ENCODE measurements around the gene OCA2.

The OCA2 gene

DNA sequence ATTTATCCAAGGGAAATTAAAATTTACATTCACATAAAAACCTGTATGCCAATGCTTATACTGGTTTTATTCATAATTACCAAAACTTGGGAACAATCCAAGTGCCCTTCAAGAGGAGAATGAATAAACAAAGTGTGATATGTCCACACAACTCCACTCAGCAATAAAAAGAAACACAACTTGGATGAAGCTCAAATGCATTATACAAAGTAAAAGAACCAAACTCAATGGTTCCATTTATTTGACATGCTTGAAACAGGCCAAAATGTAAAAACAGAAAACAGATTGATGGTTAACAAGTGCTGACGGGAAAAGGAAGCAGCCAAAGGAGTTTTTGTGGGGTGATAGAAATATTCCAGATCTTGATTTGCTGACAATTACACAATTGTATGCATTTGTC is 23.5 kb downstream of the OCA2 start:
- DNase-seq, result no peak

DNA sequence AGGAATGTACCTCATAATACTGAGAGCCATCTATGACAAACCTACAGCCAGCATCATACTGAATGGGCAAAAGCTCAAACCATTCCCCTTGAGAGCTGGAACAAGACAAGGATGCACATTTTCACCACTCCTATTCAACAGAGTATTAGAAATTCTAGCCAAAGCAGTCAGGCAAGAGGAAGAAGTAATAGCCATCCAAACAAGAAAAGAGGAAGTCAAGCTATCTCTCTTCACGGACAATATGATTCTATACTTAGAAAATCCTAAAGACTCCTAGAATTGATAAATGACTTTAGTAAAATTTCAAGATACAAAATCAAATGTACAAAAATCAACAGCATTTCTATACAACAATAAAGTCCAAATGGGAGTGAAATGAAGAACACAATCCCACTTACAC is 30.2 kb downstream of the OCA2 start:
- DNase-seq, result no peak

DNA sequence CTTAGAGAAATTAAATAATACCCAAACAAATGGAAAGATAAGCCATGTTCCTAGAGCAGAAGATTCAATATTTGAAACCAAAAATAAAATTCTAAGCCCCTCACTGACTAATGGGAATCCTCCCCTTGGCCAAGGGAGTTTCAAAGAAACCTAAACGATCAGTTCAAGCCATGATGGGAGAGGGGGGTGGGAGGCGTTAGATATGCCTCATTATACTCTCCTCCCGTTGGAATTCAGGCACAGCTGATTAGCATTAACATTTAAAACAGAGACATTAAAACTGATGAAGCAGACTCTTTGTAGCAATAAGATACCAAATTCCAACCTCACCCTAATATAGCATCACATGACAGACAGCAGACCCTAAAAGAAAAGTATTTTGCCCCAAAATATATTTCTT is 32.9 kb downstream of the OCA2 start:
- DNase-seq, result no peak

DNA sequence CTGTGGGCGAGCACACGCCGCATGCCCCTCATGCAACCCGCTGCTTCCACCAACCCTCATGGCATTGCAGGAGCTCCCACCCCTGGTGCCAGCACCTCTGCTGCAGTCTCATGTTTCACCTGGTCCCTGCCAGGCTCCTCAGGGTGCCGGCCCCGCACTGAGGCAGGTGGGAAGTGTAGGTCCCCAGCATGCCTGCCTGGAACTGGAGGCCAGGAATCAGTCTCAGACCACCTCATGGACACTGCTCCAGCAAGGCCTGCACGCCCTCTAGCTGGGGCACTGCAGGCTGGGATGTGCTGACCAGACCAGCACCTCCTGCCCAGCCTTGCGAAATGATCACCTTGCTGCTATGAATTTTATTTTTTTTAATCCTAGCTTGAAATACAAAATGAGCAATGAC is 39.1 kb downstream of the OCA2 start:
- no peak for DNase-seq

DNA sequence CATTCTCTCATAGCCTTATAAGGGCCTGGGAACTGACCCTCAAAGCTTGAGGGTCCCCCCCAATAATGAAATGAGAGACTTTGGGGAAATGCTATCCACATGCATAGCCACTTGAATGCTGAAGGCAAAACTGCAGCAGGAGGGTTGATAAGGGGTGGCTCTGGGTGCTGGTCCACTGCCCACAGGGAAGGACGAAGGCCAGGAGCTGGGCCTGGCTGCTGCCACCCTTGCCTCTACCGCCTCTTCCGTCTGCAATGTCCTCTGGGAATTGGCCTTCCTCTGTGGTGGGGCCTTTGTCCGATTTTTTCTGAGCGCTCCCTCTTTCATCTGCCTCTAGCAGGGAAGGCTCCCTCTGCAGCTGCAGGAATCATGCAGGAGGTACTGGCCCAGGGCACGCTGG is 41.0 kb downstream of the OCA2 start:
- DNase-seq, result no peak

DNA sequence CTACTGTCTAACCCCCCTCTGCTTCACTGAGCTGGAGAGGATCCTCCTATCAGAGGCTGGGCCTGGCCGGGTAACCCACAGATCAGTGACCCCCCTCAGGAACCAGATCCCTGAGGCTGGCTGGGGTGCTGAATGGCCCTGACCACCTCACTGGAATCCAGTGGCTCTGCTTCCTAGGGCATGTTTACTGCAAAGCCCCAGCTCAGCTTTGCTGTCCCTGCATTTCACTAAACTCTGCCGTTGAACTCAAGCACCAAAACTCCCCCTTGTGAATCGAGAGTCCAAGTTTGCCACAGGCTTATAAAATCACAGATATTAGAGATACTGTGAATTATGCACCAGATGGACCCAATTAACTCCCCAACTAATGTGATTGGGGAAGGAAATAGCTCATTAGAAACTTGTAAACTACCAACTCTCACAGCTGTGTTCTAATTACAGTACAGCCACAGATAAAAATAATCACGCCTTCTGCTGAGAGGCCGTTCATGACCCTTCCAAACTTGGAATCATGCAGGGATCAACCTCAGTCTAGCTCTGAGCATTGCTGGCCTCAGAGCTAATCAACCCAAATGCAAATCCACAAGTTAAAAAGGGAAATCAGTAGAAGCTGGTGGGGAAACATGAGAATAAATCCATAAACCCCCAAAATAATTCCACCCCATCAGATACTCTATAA is 47.0 kb downstream of the OCA2 start:
- no peak for DNase-seq

DNA sequence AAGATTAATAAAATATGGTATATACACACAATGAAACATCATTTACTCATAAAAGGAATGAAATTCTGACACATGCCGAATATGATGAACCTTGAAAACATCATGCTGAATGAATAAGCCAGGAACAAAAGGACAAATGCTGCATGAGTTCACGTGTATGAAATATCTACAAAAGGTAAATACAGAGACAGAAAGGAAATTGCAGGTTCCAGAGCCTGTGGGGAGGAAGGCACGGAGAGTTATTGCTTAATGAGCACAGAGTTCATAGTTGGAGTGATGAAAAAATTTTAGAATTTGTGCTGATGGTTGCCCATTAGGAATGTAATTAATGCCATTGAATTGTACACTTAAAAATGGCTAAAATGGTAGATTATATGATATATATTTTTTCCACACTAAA is 49.5 kb downstream of the OCA2 start:
- DNase-seq, result no peak

DNA sequence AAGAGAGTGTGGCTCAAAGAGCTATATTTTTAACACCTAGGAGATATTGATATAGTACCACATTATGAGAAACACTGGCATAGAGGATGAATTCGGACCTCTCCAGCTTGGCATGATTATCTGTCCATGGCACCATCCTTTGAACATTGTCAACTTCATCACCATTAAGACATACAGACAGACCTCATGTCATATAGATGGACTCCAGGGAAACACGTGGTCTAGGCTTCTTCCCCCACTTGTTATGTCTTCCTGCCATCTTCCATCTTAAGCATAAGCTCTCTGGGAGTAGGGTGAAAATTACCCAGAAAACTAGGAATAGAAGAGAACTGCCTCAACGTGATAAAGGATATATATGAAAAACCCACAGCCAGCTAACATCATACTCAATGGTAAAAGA is 51.8 kb downstream of the OCA2 start:
- DNase-seq, result no peak

DNA sequence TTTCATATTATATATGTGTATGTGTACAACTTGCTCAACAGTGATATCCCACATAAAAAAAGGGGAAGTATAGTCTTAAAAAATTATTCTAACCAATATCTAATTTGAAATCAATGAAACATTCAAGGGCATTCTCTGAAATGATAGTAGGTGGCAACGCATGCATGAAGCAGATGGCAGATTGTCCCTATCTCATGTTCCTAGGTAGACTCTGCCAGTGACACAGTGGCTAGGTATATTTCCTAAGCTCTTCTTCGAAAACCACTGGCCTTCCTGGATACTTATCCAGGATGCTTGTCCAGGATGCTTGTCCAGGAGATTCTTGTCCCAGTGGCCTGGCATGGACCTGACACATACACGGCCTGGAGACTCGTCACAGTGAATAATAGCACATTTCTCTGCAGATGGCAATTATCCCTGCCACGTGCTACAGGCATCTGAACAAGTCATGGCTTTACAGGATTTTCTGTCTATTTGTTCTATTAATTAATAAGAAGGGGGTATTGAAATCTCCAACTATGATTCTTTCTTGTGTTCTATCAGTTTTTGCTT is 54.9 kb downstream of the OCA2 start:
- DNase-seq, result no peak

DNA sequence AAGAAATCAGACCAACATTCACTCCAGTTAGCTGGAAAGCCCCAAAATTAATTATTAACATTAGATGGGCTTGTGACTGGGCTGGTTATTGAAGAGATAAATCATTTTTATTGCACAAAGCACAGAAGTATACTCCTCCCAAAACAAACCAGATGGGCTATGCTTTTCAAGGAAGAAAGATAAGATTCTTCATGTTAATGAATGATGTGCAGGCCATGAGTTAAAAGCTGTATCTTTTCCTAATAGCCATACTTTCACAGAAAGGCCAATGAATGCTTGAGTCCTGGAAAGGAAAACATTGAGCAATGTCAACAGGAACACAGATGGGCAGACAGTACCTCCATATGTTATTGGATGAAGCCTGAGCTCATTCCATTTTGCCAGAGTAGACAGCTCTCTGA is 55.4 kb downstream of the OCA2 start:
- DNase-seq, result no peak

DNA sequence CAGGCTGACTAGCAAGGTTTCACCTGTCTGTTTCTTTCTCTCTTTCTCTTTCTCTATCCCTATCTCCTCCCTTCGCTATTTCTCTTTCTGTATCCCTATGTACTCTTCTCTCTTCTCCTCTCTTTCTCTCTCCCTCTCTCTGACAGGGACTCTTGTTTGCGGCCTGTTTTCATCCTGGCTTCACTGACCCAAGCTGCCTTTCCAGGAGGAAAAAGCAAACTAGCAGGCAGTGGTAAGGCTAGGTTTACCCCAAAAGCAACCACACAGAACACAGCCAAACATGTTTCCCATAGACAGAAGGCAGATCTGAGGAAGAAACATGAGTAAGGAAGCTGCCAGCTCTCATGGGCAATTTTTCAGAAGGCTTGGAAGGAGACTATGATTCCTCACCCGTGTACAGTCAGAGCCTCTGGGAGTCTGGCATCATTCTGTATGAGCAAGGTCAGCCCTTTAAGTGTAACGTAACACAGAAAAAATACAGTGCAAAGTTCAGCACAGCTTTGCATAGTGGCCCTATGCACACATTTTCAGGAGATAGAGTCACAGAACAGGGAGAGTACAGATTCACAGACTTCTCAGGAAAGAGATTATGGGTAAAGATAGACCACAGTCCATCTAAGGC is 61.0 kb downstream of the OCA2 start:
- DNase-seq, result no peak

DNA sequence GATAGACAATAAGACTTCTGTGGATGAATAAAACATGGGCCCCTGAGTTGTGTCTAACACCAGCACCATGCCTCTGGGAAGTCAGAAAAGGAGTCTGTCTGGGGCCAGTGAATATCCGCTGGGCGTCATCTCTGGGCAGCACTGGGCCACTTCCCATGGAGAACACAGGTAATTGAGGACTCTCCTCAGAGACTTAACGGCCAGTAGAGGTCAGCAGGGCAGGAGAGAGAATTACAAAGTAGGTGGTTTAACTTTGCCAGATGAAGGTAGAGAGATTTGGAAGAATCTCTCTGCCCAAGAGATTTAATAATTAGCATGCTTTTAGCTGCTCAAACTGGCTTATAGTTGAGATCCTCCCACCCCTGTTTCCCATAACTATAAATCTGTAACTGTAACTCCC is 65.7 kb downstream of the OCA2 start:
- no peak for DNase-seq

DNA sequence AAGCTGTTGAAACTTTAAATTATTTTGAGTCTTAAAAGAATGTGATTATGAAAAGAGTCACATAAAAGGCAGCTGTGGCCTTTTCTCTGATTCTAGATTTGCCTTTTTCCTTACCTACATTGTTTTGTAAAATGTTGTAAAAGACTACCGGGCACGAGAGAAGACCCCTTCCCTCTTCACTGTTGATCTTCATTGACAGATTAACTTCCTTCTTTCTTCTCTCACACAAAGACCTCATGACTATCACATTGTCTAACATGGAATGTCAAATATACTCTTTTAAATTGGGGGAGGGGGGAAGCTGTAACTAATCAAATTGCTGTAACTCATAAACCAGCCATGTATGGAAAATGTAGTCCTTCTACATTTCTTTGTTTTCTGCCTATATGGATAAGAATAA is 68.3 kb downstream of the OCA2 start:
- DNase-seq, result no peak

DNA sequence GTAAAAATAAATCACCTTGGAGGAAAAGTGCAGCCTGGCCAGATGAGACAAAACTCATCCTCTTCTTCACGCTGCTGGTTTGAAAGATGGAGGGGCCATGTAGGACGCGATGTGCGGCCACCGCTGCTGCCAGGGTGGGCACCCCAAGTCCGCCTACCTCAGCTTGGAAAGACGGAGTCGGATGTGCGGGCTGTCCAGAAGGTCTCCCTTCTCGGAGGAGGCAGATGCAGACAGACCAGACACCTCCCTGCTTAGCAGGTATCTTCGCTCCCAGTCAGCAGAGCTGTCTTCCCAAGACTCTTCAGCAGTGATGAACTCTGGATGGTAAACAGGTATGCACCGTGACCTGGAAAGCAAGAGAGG is 71.4 kb downstream of the OCA2 start:
- DNase-seq, result no peak

DNA sequence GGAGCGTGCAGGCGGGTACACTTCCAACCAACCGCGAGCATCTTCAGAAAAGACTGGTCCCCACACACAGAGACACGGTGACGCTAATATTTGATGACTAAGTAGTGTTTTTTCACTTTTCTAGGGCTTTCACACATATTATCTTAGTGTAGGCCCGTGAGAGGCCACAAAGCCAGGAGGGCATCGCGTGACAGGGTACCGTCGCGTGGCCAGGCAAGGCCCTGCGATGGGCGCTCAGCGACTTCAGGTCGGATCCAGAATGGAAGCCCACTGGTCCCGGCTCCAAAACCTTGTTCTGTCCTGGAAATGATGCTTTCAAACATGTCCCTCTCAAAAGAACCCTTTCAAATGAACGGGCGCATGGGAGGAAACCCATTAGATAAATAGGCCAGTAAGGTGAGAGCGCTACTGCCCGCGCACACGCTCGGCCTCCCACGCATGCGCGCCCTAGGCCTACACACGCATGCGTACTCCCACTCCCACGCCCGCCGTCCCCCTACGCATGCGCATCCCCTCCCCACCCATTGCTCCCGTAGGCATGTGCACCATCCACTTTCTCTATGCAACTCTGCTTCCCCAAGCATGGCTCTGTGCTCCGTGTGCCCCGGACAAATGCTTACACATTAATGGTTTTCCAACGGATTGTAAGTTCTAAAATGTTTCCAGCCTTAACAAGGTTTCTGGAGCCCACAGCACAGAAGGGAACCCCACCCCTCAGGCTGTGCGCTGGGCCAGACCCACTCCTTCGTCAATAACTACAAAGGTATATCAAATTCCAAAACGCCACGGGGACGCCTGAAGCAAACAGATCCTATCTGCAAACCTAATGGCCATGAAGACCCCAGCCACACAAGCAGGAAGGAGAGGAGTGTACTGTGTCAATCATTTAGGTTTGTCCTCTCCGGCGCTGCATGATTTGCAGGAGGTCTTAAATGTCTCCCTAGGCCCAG is 72.1 kb downstream of the OCA2 start:
- no peak for DNase-seq

DNA sequence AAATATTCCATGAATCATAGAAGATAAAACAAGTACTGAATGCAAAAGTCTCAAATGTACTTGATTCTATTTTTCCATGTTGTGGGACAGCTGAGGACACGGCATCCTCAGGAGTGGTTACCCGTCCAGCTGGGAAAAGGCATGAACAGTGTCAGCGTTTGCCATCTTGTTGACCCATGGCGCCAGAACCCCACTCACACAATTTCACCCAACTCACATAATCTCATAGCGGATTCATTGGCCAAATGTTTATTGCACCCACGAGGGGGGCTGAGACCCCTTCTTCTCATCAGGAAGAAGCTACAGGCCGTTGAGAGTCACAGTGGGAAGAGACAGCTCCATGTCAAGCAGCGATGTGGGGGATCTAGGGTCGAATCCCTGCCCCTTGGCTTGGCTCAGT is 72.9 kb downstream of the OCA2 start:
- no peak for DNase-seq

DNA sequence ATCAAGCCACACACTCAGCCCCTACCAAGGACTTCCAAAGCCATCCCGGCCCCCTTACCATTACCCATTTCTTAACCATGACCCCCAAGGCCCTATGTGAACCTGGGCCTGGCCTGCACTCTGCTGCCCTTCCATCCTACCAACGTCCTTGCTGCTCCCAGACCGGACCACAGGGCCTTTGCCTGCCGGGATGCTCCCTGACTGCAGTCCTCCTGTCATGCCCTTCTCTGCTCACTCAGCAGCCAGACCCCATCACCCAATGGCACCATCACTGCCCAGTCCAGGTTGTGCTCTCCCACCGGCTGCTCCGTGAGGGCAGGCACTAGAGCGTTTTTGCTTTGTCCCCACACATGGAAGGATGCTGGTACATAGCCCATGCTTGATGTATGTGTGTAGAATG is 73.7 kb downstream of the OCA2 start:
- no peak for DNase-seq

DNA sequence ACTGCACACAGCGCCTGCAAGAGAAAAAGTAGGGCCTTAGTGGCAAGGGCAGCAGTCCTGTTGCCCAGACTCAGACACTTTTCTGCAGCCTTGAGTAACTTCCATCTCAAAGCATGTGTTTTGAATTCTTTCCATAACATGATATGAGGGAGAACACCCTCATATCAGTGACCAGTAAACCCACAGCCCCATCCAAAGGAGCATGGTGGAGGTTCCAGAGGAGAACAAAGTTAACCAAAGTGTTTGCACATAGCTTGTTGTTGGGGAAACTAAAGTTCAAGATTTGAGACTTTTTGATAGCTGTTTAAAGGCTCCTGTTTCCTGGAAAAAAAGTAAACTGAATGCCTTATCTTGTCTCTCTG is 74.2 kb downstream of the OCA2 start:
- DNase-seq, result no peak

DNA sequence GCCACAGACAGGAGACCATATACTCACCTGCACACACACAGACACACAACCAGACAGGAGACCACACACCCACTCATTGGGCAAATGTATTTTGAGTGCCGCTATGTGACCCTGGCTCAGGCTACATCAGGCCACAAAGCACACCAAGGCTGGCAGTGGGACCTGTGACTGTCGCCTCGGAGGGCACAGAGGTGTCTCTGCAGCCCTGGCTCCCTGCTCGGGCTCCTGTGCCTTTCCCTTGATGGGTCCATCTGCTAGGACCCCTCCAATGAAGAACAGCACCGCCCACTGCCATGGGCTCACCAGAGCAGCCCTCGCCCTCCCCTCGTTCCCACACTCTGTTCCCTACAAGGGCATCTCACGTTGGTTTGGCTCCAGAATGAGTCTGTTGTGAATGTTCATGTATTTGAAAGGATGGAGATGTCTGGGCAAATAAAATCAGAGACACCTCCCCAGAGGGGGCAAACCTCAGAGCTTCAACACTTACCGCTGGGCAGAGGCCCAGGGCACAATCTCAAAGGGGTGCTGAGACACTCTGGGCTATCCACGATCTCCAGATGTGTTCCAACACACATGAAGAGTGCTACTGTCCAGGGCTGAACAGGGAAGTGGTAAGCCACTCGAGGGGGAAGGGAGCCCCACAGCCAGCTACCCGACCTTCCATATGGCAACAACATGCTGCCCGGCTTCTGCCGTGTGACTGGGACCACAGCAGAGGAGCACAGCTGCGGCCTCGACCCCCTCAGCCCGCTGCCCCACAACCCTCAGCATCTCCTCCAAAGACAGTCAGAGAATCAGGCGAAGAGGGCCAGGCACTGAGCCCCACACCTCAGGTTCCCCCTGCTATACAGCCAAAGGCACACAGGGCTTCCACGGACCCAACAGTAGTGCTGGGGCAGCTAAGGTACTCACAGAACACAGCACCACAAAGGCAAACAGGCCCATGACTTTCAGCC is 74.9 kb downstream of the OCA2 start:
- no peak for DNase-seq

DNA sequence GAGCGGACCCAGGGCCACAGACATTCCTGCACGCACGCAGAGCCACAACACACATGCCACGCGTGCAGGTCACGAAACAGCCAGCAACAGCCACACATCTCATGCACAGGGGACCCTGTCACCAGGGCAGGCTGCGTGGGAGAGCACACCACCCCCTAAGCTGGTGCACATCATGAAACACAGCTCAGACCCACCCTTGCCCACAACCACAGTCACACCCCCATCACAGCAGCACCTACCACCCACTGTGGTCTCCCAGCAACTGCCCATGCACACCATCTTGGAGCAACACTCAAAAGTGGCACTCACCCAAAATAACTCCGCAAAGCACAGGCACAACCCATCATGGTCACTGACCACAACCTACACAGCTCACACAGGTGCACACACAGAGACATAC is 75.7 kb downstream of the OCA2 start:
- no peak for DNase-seq

DNA sequence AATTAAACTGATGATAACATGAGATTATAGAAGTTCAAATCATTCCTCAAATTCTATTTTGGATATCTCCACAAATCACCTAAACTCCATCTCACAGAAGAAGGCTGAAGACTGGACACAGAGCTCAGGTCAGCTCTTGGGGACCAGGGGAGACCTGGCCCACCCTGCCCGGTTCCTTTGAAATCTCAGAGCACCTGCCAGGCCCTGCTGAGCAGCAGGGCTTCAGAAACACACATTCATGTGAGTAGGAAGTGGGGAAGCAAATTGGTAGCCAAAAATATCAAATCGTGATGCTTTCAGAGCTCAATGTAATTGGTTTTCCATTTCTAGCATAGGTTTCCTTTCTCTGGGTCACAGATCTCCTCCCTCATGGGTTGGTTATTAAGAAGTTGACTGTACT is 76.2 kb downstream of the OCA2 start:
- no peak for DNase-seq

DNA sequence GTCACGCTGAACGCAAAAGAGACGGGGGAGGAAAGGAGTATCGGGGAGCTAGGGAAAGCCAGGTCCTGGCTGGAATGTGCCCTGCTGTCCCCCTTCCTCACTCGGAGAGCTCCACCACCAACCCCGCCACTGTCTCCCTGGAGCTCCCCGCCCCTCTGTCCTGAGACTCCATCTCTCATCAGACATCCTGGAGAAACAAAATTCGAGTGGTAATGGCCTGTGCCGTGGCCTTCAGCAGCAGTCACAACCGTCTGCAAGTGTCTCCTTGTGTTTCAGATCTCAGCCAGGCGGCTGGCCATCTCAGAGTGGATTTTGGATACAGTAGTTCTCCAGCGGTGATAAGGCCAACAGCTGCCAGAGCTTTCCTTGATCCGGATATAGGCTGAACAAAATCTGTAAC is 76.9 kb downstream of the OCA2 start:
- no peak for DNase-seq

Measured in activated T-cell treated with anti-CD3 and anti-CD28 coated beads, Interleukin-2, amount 50 U/mL, for 1 hour (primary cell).